ENCODE data around the gene GNG7. TPM values are rescaled to one million over a fixed set of nuclear protein-coding genes. Genes with fewer than 3 reads are reported as not detected.
"Not testable (repeated sequence)": the region's sequence is repeated elsewhere in the genome, so short reads cannot be mapped to it uniquely, and the experiment has no call there.

The GNG7 gene
- total RNA-seq, 1 experiment from 2014 or later = 1.1 TPM

DNA sequence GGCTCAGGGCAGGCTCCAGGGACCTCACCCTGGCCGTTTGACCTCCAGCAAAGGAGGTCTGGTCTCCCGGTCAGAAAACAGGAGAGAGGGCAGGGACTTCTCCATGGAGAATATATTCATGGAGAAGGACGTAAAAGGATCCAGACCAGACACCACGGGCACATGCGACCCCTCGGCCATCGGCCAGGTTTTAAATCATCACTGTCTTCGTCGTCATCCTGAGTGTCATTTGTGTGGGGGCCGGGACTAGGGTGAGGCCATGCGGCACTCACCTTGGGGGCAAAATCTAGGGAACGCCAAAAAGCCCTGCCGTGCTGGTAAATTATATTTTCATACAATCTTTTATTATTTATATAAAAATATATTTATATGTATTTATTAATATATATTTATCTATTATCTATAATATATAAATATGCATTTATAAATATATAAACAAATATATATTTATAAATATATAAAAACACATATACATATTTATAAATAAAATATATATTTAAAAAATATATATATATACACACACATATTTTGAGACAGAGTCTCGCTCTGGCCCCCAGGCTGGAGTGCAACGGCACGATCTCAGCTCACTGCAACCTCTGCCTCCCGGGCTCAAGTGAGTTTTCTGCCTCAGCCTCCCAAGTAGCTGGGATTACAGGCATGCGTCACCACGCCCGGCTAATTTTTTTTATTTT is 151.2 kb downstream of the GNG7 start:
- no peak for DNase-seq (ENCODE audit: low spot score)

DNA sequence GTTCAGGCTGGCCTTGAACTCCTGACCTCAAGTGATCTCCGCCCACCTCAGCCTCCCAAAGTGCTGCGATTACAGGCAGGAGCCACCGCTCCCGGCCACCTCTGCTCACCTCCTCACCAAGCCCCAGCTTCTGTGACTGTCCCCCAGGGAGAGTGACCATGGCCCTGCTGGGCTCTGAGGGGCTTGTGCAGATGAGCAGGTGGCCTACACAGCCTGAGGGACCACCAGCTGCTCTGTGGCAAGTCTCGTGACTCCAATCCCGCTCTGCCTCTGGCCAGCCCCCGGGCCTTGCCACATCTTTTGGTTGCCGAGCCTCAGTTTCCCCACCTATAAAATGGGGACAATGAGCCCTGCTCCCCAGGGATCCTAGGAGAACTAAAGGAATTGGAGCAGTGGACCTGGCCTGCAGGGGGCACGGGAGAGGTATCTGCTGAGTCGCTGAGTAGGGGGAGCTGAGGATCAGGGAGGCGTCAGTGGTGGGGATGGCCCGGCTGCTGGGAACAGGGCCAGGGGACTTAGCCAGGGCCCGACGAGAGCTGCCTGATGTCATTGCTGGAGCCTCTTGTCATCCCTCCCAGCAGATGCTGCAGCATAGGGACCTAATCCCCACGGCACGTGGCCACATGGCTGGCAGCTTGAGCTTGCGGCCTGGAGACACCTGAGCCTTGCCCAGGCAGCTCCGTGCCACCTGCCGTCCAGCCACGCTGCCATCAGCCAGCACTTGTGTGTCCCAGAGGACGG is 151.9 kb downstream of the GNG7 start:
- DNase-seq (ENCODE audit: low spot score) = peak; percentile 59

DNA sequence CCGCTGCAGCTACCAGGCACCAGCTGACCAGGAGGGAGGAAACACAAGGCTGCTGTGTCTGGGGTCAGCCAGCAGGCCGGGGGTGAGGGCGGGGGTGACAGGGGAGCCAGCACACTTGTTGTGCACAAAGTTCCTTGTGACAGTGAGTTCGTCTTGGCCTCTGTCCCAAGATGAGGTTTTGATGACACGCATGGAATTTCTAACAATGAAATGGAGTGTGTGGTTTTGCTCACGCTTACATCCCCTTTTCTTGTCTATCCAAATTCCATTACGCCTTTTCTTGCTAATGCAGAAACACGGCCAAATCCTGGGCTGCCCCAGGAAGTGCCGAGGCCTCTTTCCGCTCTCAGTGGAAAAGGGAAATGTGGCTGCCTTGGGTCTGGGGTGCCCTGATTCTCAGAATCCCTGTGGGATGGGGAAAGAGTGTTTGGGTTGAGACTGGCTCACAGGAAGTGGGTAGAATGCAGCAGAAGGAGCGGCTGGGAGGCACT is 152.7 kb downstream of the GNG7 start:
- peak; percentile 91 for DNase-seq (ENCODE audit: low spot score)

DNA sequence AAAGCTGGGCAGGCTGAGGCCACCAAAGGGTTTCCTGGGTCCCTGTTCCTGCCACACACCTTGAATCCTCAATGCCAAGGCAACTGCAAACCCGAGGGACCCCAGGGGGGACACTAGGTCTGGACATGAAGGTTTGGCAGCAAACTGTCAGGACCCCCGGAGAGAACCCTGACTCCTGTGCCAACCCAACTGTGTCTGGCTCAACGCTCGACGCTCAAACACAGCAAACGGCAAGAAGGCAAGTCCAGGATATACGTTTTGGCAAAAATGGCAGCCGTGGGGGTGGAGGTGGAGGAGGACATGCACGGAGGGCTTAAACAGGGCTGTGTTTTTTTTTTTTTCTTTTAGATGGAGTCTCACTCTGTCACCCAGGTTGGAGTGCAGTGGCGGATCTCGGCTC is 153.5 kb downstream of the GNG7 start:
- no peak for DNase-seq (ENCODE audit: low spot score)

DNA sequence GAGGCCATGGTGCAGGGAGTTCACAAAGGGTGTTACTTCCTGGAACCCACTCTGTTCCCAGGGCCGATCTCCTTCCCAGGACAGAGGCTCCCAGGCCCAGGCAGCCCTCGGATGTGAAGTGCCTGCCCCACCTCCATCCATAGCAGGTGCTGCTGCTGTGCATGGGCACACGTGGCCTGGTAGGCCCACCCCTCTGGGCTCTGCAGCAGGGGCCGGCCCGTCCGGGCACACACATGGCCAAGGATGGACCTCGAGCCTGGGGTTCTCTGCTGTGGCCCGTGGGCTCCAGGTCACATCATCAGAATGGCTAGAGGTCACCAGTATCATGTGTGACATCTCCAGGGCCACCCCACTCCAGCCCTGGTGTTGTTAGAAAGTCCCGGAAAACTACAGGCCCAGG is 154.8 kb downstream of the GNG7 start:
- no peak for DNase-seq (ENCODE audit: low spot score)

DNA sequence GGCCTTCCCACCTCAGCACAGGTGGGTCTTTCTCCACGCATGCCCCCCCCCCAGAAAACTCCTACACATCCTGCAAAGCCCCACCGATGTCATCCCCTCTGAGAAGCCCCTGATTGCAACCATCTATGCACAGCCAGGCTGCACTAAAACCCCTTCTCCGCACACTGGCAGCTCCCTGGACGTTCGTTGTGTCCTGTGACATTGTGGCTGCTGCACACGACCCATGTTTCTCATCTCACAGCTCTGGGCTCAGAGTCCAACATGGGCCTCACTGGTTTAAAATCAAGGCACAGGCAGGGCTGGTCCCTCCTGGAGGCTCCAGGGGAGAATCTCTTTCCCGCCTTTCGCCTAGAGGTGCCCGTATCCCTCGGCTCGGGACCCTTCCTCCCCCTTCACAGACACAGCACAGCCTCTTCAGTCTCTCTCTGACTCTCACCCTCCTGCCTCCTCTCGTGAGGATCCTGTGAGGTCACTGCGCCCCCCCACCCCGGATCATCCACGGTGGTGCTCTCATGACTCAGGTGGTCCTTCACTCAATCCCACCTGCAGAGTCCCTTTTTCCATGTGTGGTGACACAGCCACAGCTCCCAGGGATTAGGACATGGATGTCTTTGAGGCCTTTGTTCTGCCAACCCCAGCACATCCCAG is 155.3 kb downstream of the GNG7 start:
- DNase-seq (ENCODE audit: low spot score) = no peak

DNA sequence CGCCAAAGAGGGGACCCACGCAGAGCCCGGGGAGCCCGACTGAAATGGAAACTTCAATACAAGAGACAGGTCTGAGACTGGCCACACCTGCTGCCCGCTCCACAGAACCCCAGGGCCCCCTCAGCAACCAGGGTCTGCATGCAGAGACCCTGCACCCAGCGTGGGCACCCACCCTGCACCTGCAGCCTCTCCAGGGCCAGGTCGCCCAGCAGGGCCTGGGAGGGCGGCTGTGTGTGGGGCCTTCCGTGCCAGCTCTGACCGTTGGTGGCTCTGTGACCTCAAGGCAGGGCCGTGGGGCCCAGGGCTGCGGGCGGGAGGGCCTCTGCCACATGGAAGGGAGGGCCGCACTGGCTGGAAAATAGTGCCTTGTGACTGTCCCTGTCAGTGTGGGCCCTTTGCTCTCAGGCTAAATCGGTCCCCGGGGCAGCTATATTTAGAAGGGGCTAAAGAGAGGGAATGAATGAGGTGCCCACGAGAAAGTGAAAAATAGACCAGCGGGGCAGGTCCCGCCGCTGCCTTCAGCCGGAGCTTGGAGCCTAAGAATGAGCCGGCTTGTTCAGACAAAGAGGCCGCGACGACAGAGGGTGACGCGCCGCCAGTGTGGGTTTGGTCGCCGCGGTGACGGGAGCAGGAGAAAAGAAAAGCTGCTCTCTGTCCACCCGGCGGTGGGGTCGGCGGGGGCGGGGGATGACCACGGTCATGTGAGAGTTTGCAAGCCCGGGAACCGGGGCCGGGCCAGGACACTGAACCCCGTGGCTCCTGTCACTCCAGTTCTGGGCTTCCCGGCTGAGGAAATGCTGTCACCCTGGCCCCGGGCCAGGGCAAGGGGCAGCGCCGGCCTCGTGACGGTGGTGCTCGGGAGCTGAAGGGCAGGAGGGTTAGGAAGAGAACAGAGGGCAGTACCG is 156.1 kb downstream of the GNG7 start:
- peak; percentile 57 for DNase-seq (ENCODE audit: low spot score)

DNA sequence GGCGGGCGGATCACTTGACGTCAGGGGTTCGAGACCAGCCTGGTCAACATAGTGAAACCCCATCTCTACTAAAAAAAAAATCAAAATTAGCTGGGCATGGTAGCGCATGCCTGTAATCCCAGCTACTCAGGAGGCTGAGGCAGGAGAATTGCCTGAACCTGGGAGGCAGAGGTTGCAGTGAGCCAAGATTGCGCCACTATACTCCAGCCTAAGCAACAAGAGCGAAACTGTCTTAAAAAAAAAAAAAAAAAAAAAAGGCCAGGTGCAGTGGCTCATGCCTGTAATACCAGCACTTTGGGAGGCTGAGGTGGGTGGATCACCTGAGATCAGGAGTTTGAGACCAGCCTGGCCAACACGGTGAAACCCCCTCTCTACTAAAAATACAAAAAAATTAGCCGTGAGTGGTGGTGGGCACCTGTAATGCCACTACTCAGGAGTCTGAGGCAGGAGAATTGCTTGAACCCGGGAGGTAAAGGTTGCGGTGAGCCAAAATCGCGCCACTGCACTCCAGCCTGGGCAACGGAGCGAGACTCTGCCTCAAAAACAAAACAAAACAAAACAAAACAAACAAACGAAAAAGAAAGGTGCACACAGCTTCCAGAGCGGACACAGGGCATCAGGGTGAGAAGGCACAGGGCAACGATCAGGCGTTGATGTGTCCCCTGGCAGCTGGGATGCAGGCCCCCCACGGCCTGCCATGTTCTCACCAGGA is 156.9 kb downstream of the GNG7 start:
- DNase-seq (ENCODE audit: low spot score) = not testable (repeated sequence)

DNA sequence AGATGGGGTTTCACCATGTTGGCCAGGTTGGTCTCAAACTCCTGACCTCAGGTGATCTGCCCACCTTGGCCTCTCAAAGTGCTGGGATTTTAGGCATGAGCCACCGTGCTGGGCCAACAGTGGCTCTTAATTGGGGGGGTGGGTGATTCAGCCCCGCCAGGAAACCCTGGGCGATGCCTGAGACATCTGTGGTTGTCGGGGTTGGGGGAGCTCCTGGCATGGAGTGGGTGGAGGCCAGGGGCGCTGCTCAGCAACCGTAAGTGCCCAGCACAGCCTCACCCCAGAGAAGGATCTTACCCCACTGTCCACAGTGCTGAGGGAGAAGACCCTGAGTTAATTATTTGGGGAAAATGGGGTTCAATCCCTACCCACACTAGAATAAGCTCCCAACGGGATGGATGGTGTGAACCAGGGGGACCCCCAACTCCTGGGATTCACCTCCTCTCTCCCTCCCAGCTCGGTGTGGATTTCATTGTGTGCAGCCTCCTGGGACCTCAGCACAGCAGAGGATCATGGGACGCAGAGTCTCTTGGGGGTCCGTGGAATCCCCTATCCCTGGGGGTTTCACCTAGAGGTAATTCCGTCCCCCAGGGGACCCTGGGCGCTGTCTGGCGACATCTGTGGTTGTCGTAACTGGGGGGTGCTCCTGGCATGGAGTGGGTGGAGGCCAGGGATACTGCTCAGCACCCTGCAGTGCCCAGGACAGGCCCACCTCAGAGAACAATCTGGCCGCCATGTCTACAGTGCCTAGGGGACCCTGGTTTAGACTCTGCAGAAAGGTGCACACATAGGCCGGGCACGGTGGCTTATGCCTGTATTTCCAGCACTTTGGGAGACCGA is 157.7 kb downstream of the GNG7 start:
- no peak for DNase-seq (ENCODE audit: low spot score)

DNA sequence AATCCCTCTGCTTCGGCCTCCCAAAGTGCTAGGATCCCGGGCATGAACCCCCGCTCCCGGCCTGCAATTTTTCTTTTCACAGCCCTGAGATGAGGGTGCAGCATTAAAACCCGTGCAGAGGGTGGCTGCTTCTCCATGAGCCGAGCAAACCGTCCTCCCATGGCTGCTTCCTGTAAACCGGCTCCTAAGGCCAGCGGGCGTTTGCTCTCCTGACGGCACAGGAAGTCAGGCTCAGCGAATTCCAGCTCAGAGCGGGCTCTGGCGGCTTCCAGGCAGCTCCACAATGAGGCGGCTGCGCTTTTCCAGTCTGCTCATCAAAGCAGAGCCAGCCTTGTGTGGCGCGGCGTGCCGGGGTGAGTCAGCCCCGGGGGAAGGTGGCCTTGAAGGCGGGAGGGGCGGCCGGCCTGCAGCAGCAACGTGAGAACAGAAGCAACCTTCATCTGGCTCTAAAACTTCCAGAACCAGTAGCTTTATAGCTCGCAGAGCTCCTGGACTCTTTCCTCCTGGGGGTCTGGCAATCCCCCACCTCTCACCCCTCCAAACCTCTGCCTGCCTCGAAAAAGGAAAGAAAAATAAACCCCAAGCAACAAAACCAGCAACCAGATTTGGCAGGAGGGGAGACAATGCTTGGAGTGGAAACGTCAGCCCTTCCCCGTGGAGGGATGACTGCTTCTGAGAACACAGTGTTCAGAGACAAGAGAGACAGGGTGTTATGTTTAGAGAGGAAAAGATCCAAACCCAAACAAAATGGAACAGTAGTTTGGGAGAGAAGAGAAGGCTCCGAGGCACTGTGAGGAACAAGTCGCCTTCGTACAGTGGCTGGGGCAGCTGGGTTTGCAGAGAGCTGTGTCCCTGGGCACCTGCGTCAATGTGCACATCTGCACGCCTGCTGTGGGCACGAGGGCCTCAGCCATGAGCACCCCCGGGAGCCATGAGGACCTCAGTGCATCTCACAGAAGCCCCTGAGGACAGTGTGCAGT is 158.7 kb downstream of the GNG7 start:
- DNase-seq (ENCODE audit: low spot score) = peak; percentile 99

DNA sequence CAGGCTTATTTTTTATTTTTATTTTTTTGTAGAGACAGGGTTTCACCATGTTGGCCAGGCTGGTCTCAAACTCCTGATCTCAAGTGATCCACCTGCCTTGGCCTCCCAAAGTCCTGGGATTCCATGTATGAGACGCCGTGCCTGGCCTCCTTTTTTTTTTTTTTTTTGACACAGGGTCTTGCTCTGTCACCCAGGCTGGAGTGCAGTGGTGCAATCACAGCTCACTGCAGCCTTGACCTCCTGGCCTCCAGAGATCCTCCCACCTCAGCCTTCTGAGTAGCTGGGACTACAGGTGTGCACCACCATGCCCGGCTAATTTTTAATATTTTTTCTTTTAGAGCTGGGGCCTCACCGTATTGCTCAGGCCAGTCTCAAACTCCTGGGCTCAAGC is 159.4 kb downstream of the GNG7 start:
- not testable (repeated sequence) for DNase-seq (ENCODE audit: low spot score)

DNA sequence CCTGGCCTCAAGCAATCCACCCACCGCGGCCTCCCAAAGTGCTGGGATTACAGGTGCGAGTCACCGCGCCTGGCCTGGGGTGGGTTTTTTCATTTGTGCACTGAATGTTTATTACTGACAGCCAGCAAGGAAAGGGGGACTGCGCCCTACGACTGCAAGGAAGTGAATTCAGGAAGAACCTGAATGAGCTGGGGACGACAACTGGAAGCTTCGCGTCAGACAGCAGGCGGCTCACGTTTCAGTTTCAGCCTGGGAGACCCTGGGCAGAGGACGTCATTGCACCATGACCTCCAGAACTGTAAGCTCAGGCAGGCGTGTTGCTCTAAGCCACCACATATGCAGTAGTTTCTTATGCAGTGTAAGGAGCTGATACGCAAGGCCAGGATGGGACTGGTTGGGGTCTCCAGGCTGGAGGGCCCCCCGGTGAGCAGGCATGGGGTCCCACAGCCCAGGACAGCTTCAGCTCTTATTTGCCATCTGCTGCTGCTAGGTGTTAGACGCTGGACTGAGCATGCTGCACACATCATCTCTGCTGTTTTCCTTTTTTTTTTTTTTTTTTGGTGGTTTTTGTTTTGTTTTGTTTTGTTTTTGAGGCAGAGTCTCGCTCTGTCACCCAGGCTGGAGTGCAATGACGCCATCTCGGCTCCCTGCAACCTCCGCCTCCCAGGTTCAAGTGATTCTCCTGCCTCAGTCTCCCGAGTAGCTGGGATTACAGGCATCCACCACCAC is 160.0 kb downstream of the GNG7 start:
- peak; percentile 64 for DNase-seq (ENCODE audit: low spot score)

DNA sequence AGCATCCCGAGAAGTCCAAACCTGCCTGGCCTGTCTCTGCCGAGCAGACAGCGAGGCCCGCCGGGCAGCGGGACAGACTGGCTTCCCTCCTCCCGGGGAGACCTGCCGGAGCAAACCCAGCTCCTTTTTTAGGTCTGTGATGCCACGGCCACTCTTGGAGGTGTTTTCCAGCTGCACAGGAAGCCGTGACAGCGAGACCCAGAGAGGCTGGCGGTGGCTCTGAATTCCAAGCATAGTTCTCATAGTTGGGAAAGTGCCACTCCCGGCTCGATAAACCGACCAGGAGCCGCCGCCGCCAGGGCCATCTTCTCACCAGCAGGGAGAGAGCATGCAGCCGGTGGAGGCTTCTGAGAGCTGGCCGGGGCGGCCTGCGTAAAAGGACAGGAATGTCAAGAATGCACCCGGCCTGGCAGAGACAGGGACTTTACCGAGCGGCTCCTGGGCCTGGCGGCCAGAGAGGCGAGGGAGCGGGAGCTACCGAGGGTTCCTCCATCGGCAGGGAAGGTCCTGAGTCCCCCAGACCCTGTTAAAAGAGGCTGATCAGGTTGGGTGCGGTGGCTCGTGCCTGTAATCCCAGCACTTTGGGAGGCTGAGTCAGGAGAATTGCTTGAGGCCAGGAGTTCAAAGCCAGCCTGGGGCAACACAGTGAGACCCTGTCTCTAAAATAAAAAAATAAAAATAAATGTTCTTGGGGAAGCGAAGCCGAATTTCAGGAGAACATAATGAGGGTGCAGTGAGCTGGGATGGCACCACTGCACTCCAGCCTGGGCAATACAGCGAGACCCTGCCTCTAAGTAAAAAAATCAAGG is 161.6 kb downstream of the GNG7 start:
- DNase-seq (ENCODE audit: low spot score) = peak; percentile 100

DNA sequence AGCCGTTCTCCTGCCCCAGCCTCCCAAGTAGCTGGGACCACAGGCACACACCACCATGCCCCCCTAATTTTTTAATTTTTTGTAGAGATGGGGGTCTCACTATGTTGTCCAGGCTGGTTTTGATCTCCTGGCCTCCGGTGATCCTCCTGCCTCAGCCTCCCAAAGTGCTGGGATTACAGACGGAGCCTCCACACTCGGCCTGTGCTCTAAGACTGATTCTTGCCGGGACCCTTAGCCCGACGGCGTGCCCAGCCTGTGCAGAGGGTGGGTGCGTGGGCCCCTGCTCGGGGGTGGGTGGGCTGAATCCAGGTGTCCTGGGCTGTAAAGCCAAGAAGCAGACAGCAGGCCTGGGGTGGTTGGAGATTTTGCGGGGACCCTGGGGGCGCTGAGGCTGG is 162.2 kb downstream of the GNG7 start:
- DNase-seq (ENCODE audit: low spot score) = no peak

DNA sequence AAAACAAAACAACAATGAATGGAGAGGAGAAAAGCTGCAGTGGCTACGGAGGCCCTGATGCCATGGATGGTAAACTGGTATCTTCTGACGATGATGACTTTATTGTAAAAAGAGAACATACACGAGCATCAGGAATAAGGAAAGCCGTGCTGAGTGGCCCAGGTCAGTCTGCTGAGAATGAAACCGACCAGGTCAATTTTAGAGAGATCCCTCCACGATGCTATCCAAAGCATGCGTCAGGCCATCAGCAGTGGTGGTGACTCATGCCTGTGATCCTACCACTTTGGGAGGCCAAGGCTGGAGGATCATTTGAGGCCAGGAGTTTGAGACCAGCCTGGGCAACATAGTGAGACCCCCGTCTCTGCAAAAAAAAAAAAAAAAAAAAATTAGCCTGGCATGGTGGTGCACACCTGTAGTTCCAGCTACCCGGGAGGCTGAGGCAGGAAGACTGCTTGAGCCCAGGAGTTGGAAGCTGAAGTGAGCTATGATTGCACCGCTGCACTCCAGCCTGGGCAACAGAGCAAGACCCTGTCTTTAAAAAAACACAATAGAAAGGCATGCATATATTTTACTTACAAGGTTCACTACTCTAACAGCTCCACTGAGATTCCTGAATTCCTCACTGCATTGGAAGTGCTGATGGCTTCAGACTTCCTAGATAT is 164.3 kb downstream of the GNG7 start:
- no peak for DNase-seq (ENCODE audit: low spot score)

DNA sequence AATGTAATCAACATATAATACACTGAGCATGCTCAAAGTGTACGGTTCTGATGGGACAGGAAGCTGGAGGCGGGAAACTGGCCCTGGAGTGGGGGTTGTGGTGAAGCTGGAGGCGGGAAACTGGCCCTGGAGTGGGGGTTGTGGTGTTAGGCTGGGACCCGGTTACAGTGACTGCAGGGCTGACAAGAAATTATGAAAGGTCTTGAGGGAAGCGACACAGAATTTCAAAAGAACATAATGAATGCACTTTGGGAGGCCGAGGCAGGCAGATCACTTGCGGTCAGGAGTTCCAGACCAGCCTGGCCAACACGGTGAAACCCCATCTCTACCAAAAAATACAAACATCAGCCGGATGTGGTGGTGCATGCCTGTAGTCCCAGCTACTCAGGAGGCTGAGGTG is 164.9 kb downstream of the GNG7 start:
- not testable (repeated sequence) for DNase-seq (ENCODE audit: low spot score)

DNA sequence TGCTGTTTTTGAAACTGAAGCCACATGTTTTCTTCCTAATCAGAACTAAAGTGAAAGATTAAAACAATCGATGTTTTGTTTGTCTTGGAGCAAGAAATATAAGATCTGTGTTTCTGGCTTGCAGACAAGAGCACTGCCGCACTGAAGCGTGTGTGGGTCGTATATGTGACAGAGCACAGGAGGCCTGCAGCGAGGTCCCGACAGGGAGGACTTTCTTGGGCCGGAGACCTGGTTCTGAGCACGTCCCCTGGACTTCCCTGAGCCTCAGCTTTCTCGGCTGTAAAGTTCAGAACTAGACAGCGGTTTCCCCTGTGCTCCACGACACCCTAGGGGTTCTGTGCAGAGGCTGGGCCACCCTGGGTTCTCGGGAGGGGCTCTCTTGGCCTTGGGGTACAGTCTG is 166.0 kb downstream of the GNG7 start:
- DNase-seq (ENCODE audit: low spot score) = no peak

Data from A172 (cell line).